GM19025 (cell line): ENCODE measurements around the gene SLX4IP.
"Not testable (repeated sequence)": the region's sequence is repeated elsewhere in the genome, so short reads cannot be mapped to it uniquely, and the experiment has no call there.

ENCODE experiments used
- ATAC-seq: cut with Tn5 transposase; IDR thresholded peaks from one replicate; pipeline ENCODE4 v1.9.1; 2021; ENCODE audit warnings: mild to moderate bottlenecking, low read depth, moderate library complexity; ENCODE audit not compliant: unreplicated experiment

The SLX4IP gene

DNA sequence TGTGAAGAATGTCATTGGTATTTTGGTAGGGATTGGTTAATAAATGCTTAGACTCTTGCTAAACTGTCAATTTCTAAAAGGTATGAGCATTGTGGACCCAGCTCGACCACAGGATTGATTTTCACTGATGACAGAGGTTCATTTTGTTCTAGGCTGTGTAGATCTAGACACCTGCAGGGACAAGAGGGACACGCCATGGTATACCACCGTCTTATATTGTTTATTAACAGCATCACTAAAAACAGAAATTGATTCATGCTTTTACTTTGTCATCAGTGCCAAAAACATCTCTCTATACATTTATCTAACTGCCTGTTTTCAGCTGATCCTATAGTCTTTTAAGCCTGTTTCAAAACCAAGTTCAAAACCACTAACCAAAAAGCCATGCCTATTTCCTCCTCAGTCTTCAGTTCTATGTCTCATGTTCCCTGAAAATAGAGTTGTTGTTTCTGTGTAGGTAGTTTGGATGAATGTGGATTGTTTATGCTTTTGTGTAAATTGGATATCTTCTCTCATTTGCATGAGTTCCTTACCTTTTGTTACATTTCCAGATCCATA is 128.9 kb downstream of the SLX4IP start:
- no peak for ATAC-seq

DNA sequence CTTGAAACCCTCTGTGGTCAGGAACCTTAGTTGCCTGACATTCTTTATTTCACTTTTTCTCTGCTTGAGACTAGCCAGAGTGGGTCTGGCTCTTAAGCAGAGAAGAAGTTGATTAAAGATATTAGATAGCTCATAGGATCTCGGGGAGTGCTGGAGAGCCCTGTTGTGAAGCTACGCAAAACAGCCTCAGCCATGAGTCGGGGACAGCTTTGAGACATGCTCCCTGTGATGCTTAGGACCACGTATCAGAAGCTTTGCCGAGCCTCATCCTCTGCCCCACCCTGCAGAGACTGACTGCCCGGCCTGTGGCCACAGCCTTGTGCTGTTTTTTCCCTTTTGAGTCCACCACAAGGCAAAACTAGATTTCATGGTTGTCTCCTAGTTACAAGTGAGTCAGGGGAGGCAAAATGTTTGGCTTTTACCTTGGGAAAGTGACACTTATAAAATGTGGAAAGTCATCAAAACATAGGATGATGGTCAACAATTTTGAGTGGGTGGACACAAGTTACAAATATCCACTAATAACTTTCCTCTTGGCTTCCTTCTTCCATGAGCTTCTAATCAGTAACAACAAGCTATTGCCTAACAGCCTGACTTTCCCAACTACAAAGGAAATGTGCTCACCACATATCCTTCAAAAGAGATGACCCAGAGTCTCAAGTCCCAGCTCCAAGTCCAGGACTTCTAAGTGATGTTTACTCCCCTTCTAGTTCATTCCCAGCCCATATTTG is 130.3 kb downstream of the SLX4IP start:
- no peak for ATAC-seq

GRCh38 chr20:10565922-10566897 is 131.1 kb downstream of the SLX4IP start:
- no peak for ATAC-seq

GRCh38 chr20:10568032-10568431 is 132.9 kb downstream of the SLX4IP start:
- ATAC-seq = no peak

DNA sequence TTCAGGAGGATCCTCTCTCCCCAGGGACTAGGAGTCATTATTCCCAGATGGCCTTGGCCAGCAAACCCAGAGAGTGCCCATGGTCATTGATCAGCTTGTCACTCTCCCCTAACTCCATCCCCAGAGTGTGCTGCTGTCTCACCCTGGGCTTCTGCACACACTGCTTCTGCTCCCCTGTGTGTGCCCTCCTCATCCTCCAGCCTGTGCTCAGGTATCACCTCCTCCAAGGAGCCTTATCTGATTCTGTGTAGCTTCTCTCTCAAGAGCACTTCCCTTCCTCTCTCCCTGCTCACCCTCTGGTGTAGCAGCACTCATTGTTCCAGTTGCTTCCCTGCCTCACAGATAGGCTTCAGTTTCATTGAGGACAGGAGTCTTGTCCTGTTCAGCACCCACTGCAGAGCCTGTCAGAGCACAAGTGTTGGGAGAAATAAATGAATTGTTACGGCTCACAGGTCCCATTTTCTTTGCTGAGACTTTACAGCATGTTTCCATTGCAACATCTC is 136.3 kb downstream of the SLX4IP start:
- no peak for ATAC-seq

GRCh38 chr20:10572853-10573252 is 137.7 kb downstream of the SLX4IP start:
- ATAC-seq = no peak

GRCh38 chr20:10573273-10573950 is 138.3 kb downstream of the SLX4IP start:
- no peak for ATAC-seq

- no peak for ATAC-seq
These were observed 138.8 kb downstream of the SLX4IP start for GRCh38 chr20:10573951-10574339.

GRCh38 chr20:10576411-10577090 is 141.4 kb downstream of the SLX4IP start:
- ATAC-seq = no peak

DNA sequence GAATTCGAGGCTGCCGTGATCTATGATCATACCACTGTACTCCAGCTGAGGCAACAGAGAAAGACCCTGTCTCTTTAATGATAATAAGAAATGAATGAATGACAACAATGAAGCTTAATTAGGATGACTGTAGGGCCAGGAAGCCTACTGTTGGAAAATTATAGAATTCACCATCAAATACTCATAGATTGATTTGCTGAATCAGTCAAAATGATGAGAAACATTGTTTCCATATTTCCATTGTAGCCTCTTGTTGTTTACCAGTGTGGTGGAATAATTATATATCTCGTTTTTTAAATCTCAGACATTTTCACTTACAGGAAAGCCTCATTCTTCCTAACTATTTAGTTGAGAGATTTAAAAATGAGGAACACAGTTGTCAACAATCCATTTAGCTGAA is 142.5 kb downstream of the SLX4IP start:
- no peak for ATAC-seq

DNA sequence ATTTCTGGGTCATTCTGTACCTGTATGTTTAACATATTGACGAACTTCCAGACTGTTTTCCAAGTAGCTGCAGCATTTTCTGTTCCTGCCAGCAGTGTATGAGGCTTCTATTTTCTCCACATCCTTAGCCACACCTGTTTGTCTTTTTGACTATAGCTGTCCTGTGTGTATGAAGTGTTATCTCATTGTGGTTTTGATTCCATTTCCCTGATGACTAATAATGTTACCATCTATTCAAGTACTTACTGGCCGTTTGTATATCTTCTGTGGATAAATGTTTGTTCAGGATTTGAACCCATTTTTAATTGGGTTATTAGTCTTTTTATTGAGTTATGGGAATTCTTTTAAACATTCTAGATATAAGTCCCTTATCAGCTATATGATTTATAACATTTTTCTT is 143.5 kb downstream of the SLX4IP start:
- ATAC-seq = no peak

DNA sequence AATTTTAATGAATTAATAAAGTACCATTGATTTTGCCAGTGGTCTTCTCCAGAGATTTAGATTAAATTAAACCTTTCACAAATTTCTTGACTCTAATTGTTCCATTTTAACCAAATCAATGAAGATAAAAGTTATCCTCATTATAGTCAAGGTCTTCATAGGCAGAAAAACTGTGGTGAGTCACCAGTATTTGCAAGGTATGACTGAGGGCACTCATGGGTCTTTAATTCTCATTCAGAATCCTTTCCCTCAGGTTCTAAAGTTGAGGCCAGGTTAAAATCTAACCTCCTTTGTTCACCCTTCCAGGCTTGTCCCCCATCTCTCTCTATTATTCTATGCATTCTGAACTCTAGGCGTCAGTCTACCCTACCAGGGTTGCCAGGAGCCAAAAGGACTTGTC is 144.8 kb downstream of the SLX4IP start:
- ATAC-seq = no peak

GRCh38 chr20:10580700-10581099 is 145.6 kb downstream of the SLX4IP start:
- ATAC-seq = no peak

- ATAC-seq = no peak
These were observed 146.7 kb downstream of the SLX4IP start for GRCh38 chr20:10581823-10582222.

GRCh38 chr20:10584371-10584770 is 149.3 kb downstream of the SLX4IP start:
- no peak for ATAC-seq

- ATAC-seq = no peak
These were observed 150.2 kb downstream of the SLX4IP start for GRCh38 chr20:10585308-10585707.

- no peak for ATAC-seq
These were observed 151.2 kb downstream of the SLX4IP start for GRCh38 chr20:10586296-10586695.

DNA sequence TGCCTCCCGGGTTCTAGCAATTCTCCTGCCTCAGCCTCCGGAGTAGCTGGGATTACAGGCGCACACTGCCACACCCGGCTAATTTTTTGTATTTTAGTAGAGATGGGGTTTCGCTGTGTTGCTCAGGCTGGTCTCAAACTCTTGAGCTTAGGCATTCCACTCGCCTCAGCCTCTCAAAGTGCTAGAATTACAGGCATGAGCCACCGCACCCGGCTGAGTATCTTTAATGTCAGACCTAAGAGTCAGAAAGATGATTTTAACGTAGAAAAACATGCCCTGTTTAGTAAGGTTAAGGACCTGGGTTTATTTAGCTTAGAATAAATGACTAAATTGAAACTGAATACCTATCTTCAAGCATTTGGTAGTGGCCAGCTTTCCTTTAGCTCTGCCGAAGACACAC is 155.3 kb downstream of the SLX4IP start:
- not testable (repeated sequence) for ATAC-seq

GRCh38 chr20:10590950-10591671 is 156.0 kb downstream of the SLX4IP start:
- no peak for ATAC-seq
